OCI-LY7 (cell line): Measurements from ENCODE around the gene APOA4.

ENCODE experiments used
- CTCF ChIP-seq: fragments of 200-600 bp; sonication (generic); conservative IDR thresholded peaks from 2 replicates; pipeline ENCODE4 v1.5.1; 2014; ENCODE audit warnings: mild to moderate bottlenecking, antibody characterized with exemption, low read length, moderate library complexity, mixed read lengths
- EZH2phosphoT487 ChIP-seq: fragments of 200-600 bp; sonication (generic); IDR thresholded peaks from 2 replicates; pipeline ENCODE4 v1.6.1; 2018; ENCODE audit warnings: low read depth, borderline replicate concordance, mild to moderate bottlenecking, mixed run types, antibody characterized with exemption, low read length, moderate library complexity, mixed read lengths

- no peak for TF ChIP-seq CTCF
- TF ChIP-seq EZH2phosphoT487 = no peak
These were observed 34.8 kb upstream of the APOA4 start for GRCh38 chr11:116857936-116858335.
